HEK293 (cell line): ENCODE measurements around the gene SCN1A.

Experiments
- CTCF ChIA-PET: fragments of 350-600 bp; formaldehyde crosslinking; extraction: SDS; loops from one replicate; lab custom pipeline; 2021; ENCODE audit warnings: antibody characterized with exemption; lab: Yijun Ruan, JAX
- POLR2A ChIA-PET: fragments of 300-600 bp; formaldehyde crosslinking; extraction: SDS; loops from one replicate; lab custom pipeline; 2020; ENCODE audit warnings: antibody characterized with exemption, inconsistent platforms; lab: Yijun Ruan, JAX
- H3K27ac ChIP-seq: fragments of 200-500 bp; sonication (Bioruptor generic); 2 replicates; pipeline ENCODE4 v1.5.1; 2014; ENCODE audit warnings: low read depth, low read length, control low read depth, inconsistent platforms; ENCODE audit errors: extremely low read depth
- H3K36me3 ChIP-seq, 2 experiments: fragments of 200-500 bp in 1 of 2; sonication (Bioruptor generic) in 1 of 2; 1 replicate in 1 of 2; 2 replicates in 1 of 2; pipeline ENCODE4 v1.5.1; 2014 to 2017; ENCODE audit warnings: inconsistent platforms in 2 of 2, low read length in 2 of 2; ENCODE audit not compliant: control insufficient read depth in 2 of 2, insufficient read depth in 1 of 2
- H3K4me1 ChIP-seq: fragments of 200-500 bp; sonication (Bioruptor generic); 2 replicates; pipeline ENCODE4 v1.5.1; 2014; ENCODE audit warnings: mild to moderate bottlenecking, low read length, inconsistent platforms; ENCODE audit not compliant: control insufficient read depth, insufficient read depth
- H3K4me3 ChIP-seq: 2 replicates; pipeline ENCODE4 v1.5.1; 2011; ENCODE audit warnings: low read depth, mild to moderate bottlenecking, control low read depth, low read length, moderate library complexity
- H3K9me3 ChIP-seq: fragments of 200-500 bp; sonication (Bioruptor generic); 2 replicates; pipeline ENCODE4 v1.5.1; 2014; ENCODE audit warnings: low read depth, low read length, inconsistent platforms; ENCODE audit not compliant: control insufficient read depth, insufficient read depth
- BCL6B ChIP-seq: fragments of 450-650 bp; formaldehyde crosslinking; IDR thresholded peaks from 2 replicates; pipeline ENCODE4 v1.5.1; 2017; ENCODE audit warnings: missing biosample characterization, missing genetic modification characterization
- GLI4 ChIP-seq: fragments of 450-650 bp; formaldehyde crosslinking; IDR thresholded peaks from 2 replicates; pipeline ENCODE4 v1.5.1; 2016; ENCODE audit warnings: missing biosample characterization, missing genetic modification characterization
- IKZF3 ChIP-seq: fragments of 450-650 bp; IDR thresholded peaks from 2 replicates; pipeline ENCODE4 v1.5.0; 2018; ENCODE audit warnings: missing biosample characterization, mild to moderate bottlenecking, missing genetic modification characterization, moderate library complexity
- KLF7 ChIP-seq: fragments of 450-650 bp; formaldehyde crosslinking; IDR thresholded peaks from 2 replicates; pipeline ENCODE4 v1.5.1; 2016; ENCODE audit warnings: missing biosample characterization, missing genetic modification characterization, borderline replicate concordance
- KLF8 ChIP-seq: fragments of 450-650 bp; formaldehyde crosslinking; IDR thresholded peaks from 2 replicates; pipeline ENCODE4 v1.5.1; 2016; ENCODE audit warnings: missing biosample characterization, missing genetic modification characterization
- PRDM10 ChIP-seq: fragments of 450-650 bp; formaldehyde crosslinking; IDR thresholded peaks from 2 replicates; pipeline ENCODE4 v1.5.1; 2016; ENCODE audit warnings: missing biosample characterization, missing genetic modification characterization
- PRDM2 ChIP-seq: fragments of 450-650 bp; formaldehyde crosslinking; IDR thresholded peaks from 2 replicates; pipeline ENCODE4 v1.5.1; 2016; ENCODE audit warnings: missing biosample characterization, missing genetic modification characterization, borderline replicate concordance
- SALL2 ChIP-seq: fragments of 450-650 bp; formaldehyde crosslinking; IDR thresholded peaks from 2 replicates; pipeline ENCODE4 v1.5.0; 2017; ENCODE audit warnings: missing biosample characterization, mild to moderate bottlenecking, missing genetic modification characterization, borderline replicate concordance
- SCRT2 ChIP-seq: fragments of 450-650 bp; formaldehyde crosslinking; IDR thresholded peaks from 2 replicates; pipeline ENCODE4 v1.5.1; 2016; ENCODE audit warnings: missing biosample characterization, missing genetic modification characterization
- TRIM28 ChIP-seq: IDR thresholded peaks from 2 replicates; pipeline ENCODE4 v1.6.1; 2011; ENCODE audit warnings: low read length, control low read depth, borderline replicate concordance
- ZFP41 ChIP-seq: fragments of 450-650 bp; formaldehyde crosslinking; IDR thresholded peaks from 2 replicates; pipeline ENCODE4 v1.5.1; 2016; ENCODE audit warnings: missing biosample characterization, missing genetic modification characterization, borderline replicate concordance
- ZNF132 ChIP-seq: fragments of 450-650 bp; formaldehyde crosslinking; IDR thresholded peaks from 2 replicates; pipeline ENCODE4 v1.5.1; 2017; ENCODE audit warnings: missing biosample characterization, missing genetic modification characterization, borderline replicate concordance
- ZNF48 ChIP-seq: fragments of 450-650 bp; formaldehyde crosslinking; IDR thresholded peaks from 2 replicates; pipeline ENCODE4 v1.5.1; 2016; ENCODE audit warnings: missing biosample characterization, missing genetic modification characterization
- ZNF658 ChIP-seq: fragments of 450-650 bp; formaldehyde crosslinking; IDR thresholded peaks from 2 replicates; pipeline ENCODE4; 2016; ENCODE audit warnings: missing biosample characterization, missing genetic modification characterization
- ZNF660 ChIP-seq: fragments of 450-650 bp; IDR thresholded peaks from 2 replicates; pipeline ENCODE4 v1.5.1; 2018; ENCODE audit warnings: missing biosample characterization, mild to moderate bottlenecking, missing genetic modification characterization
- ZNF776 ChIP-seq: fragments of 450-650 bp; formaldehyde crosslinking; IDR thresholded peaks from 2 replicates; pipeline ENCODE4 v1.5.0; 2017; ENCODE audit warnings: missing biosample characterization, missing genetic modification characterization, borderline replicate concordance
- ZNF791 ChIP-seq: fragments of 450-650 bp; formaldehyde crosslinking; IDR thresholded peaks from 2 replicates; pipeline ENCODE4 v1.5.1; 2016; ENCODE audit warnings: missing biosample characterization, missing genetic modification characterization
- ZNF792 ChIP-seq: fragments of 450-650 bp; formaldehyde crosslinking; IDR thresholded peaks from 2 replicates; pipeline ENCODE4 v1.5.1; 2016; ENCODE audit warnings: missing biosample characterization, missing genetic modification characterization
- ZSCAN16 ChIP-seq: fragments of 450-650 bp; formaldehyde crosslinking; IDR thresholded peaks from 2 replicates; pipeline ENCODE4 v1.5.1; 2016; ENCODE audit warnings: missing biosample characterization, missing genetic modification characterization
- ZSCAN4 ChIP-seq: fragments of 450-650 bp; formaldehyde crosslinking; IDR thresholded peaks from 2 replicates; pipeline ENCODE4 v1.5.1; 2017; ENCODE audit warnings: missing biosample characterization, missing genetic modification characterization
- ZSCAN5A ChIP-seq: fragments of 450-650 bp; formaldehyde crosslinking; IDR thresholded peaks from 2 replicates; pipeline ENCODE4 v1.5.1; 2016; ENCODE audit warnings: missing biosample characterization, missing genetic modification characterization

Gene SCN1A

GRCh38 chr2:166126007-166126639 lies 1.7 kb downstream of the SCN1A start:
- POLR2A ChIA-PET = no interaction called here

GRCh38 chr2:166125557-166125956 lies 2.3 kb downstream of the SCN1A start:
- Histone ChIP-seq H3K4me3 (no peak overlapping the region), H3K4me1 (no peaks in the 10 kb centered on the region), H3K9me3 (no peaks in the 10 kb centered on the region), H3K36me3 (no peaks in the 10 kb centered on the region), H3K27ac (no peak overlapping the region)
- CTCF ChIA-PET = no interaction called here
- POLR2A ChIA-PET = no interaction called here
- TF ChIP-seq ZSCAN5A (tag by site-specific recombination) (no peak), PRDM2 (tag by site-specific recombination) (no peak), ZNF48 (tag by site-specific recombination) (no peak), KLF7 (tag by site-specific recombination) (no peak), ZNF776 (tag by site-specific recombination) (no peak)

More at GRCh38 chr2:166126007-166126639, 1.7 kb downstream of the SCN1A start:
- CTCF ChIA-PET = interaction anchor here (3.2 kb wide), 2 partner anchors 13 to 54 kb away, joined by 16 to 29 read pairs; no protein-coding TSS in a partner anchor
- Histone ChIP-seq H3K4me1 (no peaks in the 10 kb centered on the region), H3K9me3 (no peaks in the 10 kb centered on the region), H3K36me3 (no peaks in the 10 kb centered on the region), H3K4me3 (no peak overlapping the region), H3K27ac (no peak overlapping the region)
- TF ChIP-seq PRDM10 (tag by site-specific recombination) (no peak), TRIM28 (no peak), GLI4 (no peak), ZNF48 (tag by site-specific recombination) (no peak), ZNF791 (tag by site-specific recombination) (no peak), BCL6B (tag by site-specific recombination) (no peak), ZSCAN4 (no peak), ZNF132 (tag by site-specific recombination) (no peak), ZNF658 (tag by site-specific recombination) (no peak), IKZF3 (tag by site-specific recombination) (no peak), KLF8 (tag by site-specific recombination) (no peak), SCRT2 (tag by site-specific recombination) (no peak), ZNF660 (tag by site-specific recombination) (no peak), SALL2 (tag by site-specific recombination) (no peak), ZSCAN16 (tag by site-specific recombination) (no peak), ZNF792 (no peak), ZFP41 (tag by site-specific recombination) (no peak)
